Measurements from ENCODE around the gene CDC42BPA.

GRCh38 chr1:227125929-227126545 is 192.3 kb downstream of the CDC42BPA start:
- TF ChIP-seq FOXK2 (IDR thresholded peaks at IDR 0.05) (no peak), NFRKB (IDR thresholded peaks at IDR 0.05) (no peak), FOXM1 (IDR thresholded peaks at IDR 0.05; ENCODE audit: borderline replicate concordance) (no peak), ZNF384 (IDR thresholded peaks at IDR 0.05) (no peak), CTBP1 (IDR thresholded peaks at IDR 0.05; ENCODE audit: borderline replicate concordance) (no peak), SP1 (IDR thresholded peaks at IDR 0.05) (no peak), L3MBTL2 (conservative IDR thresholded peaks at IDR 0.05) (no peak), BHLHE40 (IDR thresholded peaks at IDR 0.05; ENCODE audit: borderline replicate concordance) (no peak), HDGF (IDR thresholded peaks at IDR 0.05; ENCODE audit: borderline replicate concordance) (no peak), LEF1 (IDR thresholded peaks at IDR 0.05; ENCODE audit: borderline replicate concordance) (no peak), FOXA1 (IDR thresholded peaks at IDR 0.05) (no peak), ELF4 (IDR thresholded peaks at IDR 0.05) (no peak), SUZ12 (IDR thresholded peaks at IDR 0.05) (no peak)
- TF ChIP-seq, protein P1, sequence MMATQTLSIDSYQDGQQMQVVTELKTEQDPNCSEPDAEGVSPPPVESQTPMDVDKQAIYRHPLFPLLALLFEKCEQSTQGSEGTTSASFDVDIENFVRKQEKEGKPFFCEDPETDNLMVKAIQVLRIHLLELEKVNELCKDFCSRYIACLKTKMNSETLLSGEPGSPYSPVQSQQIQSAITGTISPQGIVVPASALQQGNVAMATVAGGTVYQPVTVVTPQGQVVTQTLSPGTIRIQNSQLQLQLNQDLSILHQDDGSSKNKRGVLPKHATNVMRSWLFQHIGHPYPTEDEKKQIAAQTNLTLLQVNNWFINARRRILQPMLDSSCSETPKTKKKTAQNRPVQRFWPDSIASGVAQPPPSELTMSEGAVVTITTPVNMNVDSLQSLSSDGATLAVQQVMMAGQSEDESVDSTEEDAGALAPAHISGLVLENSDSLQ (IDR thresholded peaks at IDR 0.05) = no peak
